HT-29 (cell line): ENCODE results near the gene USP2. TPM values are rescaled to one million over a fixed set of nuclear protein-coding genes. Genes with fewer than 3 reads are reported as not detected.

Experiments used
- DNase-seq: peaks from one replicate; pipeline ENCODE4 v3.0.0-alpha.2; 2015; ENCODE audit warnings: low spot score
- total RNA-seq: library from RNA; depleted of rRNA; stranded (reverse); fragments of >200 nt; shearing (Covaris generic); gene quantifications from 2 replicates; pipeline ENCODE4 v1.2.3, GENCODE V29; 2014; rRNA removed

The USP2 gene
- 2.2 and 4.4 TPM in 2 replicates for total RNA-seq

DNA sequence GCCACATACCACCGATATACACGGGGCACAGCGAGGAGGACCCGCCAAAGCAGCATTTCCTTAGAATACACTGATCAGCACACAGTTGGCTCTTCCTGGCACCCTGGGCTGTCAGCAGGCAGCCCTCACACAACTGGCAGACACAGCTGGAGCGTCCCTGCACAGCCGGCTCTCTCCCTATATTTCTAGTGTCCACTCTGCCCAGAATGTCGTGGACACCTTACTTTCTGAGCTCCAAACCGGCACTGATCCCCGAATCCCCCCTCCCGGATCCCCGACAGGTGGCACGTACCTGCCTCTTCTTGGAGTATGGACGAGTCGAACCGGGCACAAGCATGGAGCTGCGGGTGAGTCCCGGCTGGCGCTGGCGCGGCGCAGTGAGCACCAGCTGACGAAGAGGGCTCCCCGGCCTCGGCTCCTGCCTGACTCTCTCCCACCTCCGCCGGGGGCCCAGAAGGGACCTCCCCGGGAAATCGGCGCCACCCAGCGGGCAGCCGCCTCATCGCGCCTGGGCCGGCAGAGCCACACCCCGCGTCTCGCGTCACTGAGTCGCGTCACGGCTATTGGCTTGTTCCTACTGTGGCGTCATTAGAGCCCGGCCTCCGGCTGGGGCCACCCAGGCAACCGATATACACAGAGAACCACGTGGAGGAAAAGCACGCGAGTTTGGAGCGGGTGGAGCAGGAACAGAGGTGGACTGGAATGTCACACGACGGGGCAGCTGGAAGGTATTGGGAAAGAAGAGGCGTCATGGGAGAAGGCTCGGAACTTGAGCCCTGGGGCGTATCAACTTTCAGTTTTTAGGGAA is at the start of gene USP2:
USP2 (minus strand) TSS at position 510 of the 808 bp plus-strand sequence. CDS start 8,210 bp downstream, outside the sequence.
- peak; percentile 100 for DNase-seq

GRCh38 chr11:119427279-119427678 is 45.8 kb upstream of the USP2 start:
- no peak for DNase-seq

- no peak for DNase-seq
Observed at GRCh38 chr11:119426142-119426541, 44.7 kb upstream of the USP2 start.

GRCh38 chr11:119424775-119425174 is 43.3 kb upstream of the USP2 start:
- no peak for DNase-seq

- DNase-seq, result no peak
Observed at GRCh38 chr11:119424276-119424675, 42.8 kb upstream of the USP2 start.

- no peak for DNase-seq
Observed at GRCh38 chr11:119423509-119424254, 42.2 kb upstream of the USP2 start.

DNA sequence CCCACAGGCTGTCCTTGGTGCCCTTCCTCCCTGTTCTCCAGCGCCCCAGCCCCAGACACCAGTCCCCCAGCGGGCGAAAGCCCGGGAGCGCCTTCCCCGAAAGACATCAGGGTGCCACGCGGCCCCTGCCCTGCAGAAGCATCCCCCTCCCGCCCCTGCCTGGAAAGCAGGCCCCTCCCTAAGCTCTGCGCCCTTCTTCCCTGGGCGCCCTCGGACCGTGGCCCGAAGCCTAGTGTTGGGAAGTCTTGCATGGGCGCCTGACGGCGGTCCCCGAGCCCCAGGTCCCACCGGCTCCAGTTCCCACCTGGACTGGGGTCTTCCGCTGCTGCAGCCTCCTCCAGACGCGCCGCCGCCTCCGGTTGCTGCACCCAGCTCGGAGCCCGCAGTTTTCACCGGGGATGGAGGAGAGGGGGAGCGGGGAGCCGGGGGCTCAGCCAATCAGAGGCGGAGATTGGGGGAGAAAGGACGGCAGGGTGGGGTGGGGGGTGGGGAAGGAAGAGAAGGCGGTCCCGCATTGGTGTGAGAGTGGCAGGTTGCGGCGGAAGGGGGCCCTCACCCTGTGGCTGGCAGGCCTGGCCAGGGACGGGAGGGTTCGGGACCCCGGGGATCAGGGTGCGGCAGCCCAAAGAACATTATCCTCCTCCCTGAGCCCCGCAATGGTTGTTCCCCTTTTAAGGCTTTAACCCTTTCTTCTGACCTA is 41.5 kb upstream of the USP2 start, which contains the start of gene THY1:
THY1 (minus strand) TSS at position 364 of the 700 bp plus-strand sequence. CDS start 2,267 bp downstream, outside the sequence.
- DNase-seq, result no peak

GRCh38 chr11:119421941-119422808 is 40.7 kb upstream of the USP2 start:
- DNase-seq, result no peak

DNA sequence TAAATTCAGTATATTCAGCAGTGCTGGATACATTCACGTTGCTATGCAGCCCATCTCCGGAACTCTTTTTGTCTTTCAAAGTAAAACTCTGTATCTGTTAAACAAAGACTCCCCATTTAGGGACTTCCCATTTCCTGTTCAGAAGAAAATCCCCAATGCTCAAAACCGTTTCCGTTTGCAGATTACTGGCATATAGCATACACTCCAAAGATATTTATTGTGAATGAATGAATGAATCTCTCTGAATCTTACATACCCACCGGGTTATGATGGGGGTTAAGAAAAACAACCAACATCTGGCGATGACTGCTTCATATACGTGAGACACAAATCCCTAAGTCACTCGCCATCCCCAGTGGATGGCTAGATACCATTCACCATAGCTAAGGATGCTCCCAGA is 39.9 kb upstream of the USP2 start:
- DNase-seq, result no peak

DNA sequence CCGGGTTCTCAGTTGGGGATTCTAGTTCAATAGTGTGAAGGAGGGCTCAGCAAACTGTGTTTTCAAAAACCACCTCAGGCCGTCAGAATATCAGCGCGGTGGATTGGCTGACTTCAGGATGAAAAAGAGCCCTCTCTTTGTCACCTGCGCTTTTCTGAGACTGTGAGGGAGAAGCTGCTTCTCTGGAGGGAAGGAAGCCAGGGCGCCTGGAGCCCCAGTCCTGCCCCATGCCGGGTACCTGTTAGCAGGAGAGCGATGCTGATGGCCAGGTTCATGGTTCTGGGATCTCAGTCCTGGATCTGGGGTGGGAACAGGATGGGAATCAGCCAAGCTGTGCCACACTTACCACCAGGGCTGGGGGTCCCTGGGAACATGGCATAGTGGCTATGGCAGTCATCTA is 39.1 kb upstream of the USP2 start:
- no peak for DNase-seq

- DNase-seq, result no peak
Observed at GRCh38 chr11:119419834-119420492, 38.5 kb upstream of the USP2 start.

- no peak for DNase-seq
Observed at GRCh38 chr11:119419246-119419645, 37.8 kb upstream of the USP2 start.

- DNase-seq, result no peak
Observed at GRCh38 chr11:119418759-119419158, 37.3 kb upstream of the USP2 start.

- no peak for DNase-seq
Observed at GRCh38 chr11:119417726-119418540, 36.4 kb upstream of the USP2 start.

DNA sequence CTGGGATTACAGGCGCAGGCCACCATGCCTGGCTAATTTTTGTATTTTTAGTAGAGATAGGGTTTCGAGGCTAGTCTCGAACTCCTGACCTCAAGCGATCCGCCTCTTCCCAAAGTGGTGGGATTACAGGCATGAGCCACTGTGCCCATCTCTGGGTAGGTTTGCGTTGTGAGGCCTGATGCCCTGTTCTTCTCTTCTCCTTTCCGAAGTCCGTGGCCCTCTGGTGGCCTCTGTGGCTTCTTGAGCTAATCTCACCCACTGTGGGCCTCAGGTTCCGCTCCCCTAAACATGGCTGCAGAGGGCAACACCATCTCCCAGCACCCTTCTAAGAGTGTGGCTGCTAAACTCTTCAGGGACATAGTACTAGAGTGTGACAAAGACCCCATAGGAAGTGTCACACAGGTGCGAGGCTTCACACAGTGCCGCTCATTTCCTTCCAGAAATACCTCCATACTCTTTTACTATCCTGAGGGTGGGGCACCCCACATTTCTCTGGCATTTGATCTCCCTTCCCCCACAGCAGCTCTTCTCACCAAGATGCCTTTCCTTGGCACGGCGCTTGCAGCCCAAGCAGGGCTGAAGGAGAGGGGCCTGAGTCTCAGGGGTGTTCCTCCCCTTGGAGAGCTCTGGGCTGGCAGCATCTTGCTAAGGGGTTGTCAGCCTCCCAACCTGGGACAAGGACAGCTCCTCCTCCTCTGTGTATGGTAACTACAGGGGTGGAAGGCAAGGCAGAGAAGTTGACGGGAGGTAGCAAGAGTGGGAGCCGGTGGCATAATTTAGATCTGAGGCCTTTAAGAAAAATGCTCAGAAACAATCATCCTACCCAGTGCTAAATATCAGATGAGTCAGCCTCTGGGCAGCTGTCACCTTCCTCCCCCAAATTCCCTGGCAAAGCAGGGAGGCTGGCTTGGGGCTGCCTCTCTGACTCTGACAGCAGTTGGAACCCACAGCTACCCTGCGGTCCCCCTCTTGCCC is 35.4 kb upstream of the USP2 start:
- no peak for DNase-seq

DNA sequence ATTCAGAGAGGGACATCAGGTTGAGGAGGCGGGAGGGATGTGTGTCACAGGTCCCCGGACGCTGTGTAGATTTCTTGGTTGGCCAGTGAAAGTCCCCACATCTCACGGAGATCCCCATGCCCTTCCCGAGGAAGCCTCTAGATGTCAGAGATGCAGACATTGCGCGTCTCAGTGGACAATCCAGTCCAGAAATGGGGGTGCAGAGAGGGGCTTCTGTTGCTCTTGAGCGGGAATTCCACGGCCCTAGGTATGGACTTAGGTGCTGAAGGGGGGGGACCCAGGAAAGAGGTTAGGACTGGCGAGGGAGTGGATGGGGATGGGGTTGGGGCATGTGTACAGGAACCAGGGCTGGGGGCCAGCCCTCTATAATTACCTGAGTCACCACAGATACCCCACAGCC is 34.5 kb upstream of the USP2 start:
- DNase-seq, result no peak

GRCh38 chr11:119415517-119415916 is 34.0 kb upstream of the USP2 start:
- DNase-seq, result no peak

DNA sequence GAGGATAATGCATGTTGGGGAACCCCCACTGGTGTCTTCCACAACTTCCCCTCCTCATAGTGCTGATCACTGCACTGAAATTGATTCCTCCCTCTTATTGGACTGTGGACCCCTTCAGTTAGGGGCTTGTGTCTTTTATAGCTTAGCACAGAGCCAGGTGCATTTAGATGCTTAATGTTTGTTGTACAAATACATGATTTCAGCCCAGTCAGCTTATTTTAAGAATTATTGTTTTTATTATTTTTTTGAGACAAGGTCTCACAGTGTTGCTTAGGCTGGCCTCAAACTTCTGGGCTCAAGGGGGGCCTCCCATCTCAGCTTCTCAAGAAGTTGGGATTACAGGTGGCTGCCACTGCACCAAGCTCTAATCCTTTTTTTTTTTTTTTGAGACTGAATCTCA is 33.2 kb upstream of the USP2 start:
- DNase-seq, result no peak
